AG04450 (cell line): ENCODE results near the gene CNDP2. TPM values are rescaled to one million over a fixed set of nuclear protein-coding genes. Genes with fewer than 3 reads are reported as not detected.

Source experiments
- CTCF ChIA-PET: fragments of 300-600, 350-600 bp; formaldehyde crosslinking; extraction: SDS; loops from one replicate; lab custom pipeline; 2022; ENCODE audit warnings: antibody characterized with exemption, inconsistent platforms; lab: Charles Lee
- POLR2A ChIA-PET: fragments of 350-600 bp; formaldehyde crosslinking; extraction: SDS; loops from one replicate; lab custom pipeline; 2021; ENCODE audit warnings: antibody characterized with exemption, inconsistent platforms; lab: Yijun Ruan, JAX
- DNase-seq: peaks from one replicate; pipeline ENCODE4 v3.0.0-alpha.2; 2011; ENCODE audit warnings: low read depth, low spot score
- H3K27ac ChIP-seq: one replicate; pipeline ENCODE4 v1.5.1; 2012; ENCODE audit warnings: low read depth, low read length, control low read depth
- H3K27me3 ChIP-seq: one replicate; pipeline ENCODE4 v1.6.0; 2012; ENCODE audit warnings: low read length; ENCODE audit not compliant: control insufficient read depth, insufficient read depth
- H3K4me3 ChIP-seq: 2 replicates; pipeline ENCODE4 v1.5.1; 2011; ENCODE audit warnings: mild to moderate bottlenecking, low read depth, low read length, control low read depth
- H3K9me3 ChIP-seq: 2 replicates; pipeline ENCODE4 v1.5.1; 2012; ENCODE audit warnings: low read length; ENCODE audit not compliant: control insufficient read depth, insufficient read depth
- polyA minus RNA-seq: library from RNA; depleted of rRNA, polyadenylated mRNA; stranded (reverse); fragments of >200 nt; gene quantifications from 2 replicates; pipeline ENCODE4 v1.2.3, GENCODE V29; 2011; rRNA and poly(A)+ RNA removed
- polyA plus RNA-seq: library from polyadenylated mRNA; depleted of rRNA; stranded (reverse); fragments of >200 nt; gene quantifications from 2 replicates; pipeline ENCODE4 v1.2.3, GENCODE V29; 2011; rRNA removed
- TF ChIP-seq, protein P1 (sequence below): IDR thresholded peaks from 2 replicates; pipeline ENCODE4 v1.5.1; 2011; ENCODE audit warnings: low read depth, low read length, control low read depth, inconsistent platforms

Gene CNDP2
- 74.1 and 74.2 TPM in 2 replicates for polyA plus RNA-seq
- polyA minus RNA-seq: 68.2 and 85.2 TPM in 2 replicates

DNA sequence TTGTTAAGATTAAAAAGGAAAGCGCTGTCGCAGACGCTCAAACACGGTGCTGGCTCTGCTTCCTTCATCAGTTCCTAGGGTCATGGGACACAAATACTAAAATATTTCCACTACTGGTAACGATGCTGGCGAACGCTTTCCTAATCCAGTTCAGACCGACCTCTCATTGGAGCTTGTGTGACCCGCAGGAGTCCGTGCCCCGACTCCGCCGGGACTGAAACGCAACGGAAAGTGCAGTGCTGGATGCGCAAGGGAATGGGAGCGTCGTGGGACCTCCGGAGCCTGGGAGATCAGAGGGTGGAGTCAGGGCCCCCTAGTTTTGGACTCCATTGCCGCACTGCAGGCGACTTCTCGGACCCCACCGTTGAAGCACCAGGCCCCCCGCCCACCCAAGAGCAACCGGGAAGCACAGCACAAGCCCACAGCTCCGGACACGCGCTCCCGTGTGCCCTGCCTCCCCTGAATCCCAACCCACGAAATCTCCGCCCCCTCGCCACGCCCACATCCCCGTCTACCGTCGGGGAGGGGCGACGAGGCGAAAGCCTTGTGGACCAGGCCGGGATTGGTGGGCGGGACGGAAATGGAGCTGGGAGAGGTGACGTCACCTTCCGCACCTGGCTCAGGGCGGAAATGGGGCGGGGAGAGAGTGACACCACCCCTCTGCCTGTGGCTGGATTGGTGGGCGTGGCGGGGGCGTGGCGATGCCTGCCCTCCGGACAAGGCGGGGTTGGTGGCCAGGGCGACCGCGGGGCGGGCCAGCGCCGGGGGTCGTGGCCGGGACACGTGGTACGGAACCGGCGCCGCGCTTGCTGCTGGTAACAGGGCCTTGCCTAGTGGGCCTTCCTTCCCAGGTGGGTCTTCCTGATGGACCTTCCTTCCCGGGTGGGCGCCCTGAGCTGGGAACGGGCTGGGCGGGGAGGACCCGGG is at the start of gene CNDP2:
Gene CNDP2, plus strand, starts transcription at position 783 of the 927 bp plus-strand sequence. CDS start 3,611 bp downstream, outside the sequence.
- H3K4me3 ChIP-seq: peak within 1 kb of the TSS; percentile 93
- ChIA-PET POLR2A (interaction anchor here (0.6 kb wide), 1 partner anchor 222 kb away, joined by 3 read pairs; no protein-coding TSS in a partner anchor), CTCF (interaction anchor here (1.1 to 3.6 kb wide), 4 partner anchors 19 to 299 kb away, joined by 3 to 13 read pairs (median 4); no protein-coding TSS in a partner anchor)
- TF ChIP-seq, protein P1, sequence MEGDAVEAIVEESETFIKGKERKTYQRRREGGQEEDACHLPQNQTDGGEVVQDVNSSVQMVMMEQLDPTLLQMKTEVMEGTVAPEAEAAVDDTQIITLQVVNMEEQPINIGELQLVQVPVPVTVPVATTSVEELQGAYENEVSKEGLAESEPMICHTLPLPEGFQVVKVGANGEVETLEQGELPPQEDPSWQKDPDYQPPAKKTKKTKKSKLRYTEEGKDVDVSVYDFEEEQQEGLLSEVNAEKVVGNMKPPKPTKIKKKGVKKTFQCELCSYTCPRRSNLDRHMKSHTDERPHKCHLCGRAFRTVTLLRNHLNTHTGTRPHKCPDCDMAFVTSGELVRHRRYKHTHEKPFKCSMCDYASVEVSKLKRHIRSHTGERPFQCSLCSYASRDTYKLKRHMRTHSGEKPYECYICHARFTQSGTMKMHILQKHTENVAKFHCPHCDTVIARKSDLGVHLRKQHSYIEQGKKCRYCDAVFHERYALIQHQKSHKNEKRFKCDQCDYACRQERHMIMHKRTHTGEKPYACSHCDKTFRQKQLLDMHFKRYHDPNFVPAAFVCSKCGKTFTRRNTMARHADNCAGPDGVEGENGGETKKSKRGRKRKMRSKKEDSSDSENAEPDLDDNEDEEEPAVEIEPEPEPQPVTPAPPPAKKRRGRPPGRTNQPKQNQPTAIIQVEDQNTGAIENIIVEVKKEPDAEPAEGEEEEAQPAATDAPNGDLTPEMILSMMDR: no peak
- H3K27me3 ChIP-seq: peaks cover 7% of the 10 kb centered on the region
- peak; percentile 95 for DNase-seq
- H3K27ac ChIP-seq: peak within 1 kb of the TSS; percentile 52
- H3K9me3 ChIP-seq: peaks cover 4% of the 10 kb centered on the region; the same call in 1 of the 2 replicates

DNA sequence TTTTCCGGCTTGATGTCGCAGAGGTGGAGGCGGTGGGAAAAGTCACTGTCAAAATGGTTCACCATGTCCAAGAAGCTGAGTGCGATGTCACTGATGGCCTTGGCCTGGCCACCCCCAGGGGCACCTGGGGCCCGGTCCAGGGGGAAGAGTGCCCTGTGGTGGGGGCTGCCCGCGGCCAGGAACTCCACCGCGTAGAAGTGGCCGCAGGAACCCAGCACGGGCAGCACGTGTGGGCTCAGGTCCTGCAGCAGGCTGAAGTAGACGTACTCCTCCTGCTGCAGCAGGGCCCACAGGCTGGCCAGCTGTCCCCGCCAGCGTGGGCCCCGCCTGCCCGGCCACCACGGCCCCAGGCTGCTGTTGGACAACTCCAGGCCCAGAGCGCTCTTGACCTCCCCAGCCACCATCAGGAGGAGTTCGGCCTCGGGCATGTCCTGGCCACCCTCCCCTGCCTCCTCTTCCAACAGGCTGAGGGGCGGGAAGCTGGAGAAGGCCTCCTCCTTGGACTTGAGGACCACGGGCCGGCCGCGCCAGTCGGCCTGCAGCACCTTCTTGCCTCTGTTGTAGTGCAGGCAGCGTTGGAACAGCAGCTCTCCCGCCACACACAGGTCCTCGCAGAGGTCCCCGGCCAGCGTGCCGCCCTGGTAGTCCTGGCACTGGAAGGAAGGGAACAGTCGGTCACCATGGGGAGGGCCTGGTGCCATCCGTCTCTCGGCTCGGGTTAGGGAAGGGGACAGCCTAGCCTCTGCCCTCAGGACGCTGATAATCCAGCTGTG is 49.3 kb upstream of the CNDP2 start:
- CTCF ChIA-PET: no interaction called here
- Histone ChIP-seq H3K27me3 (peaks cover 9% of the 10 kb centered on the region), H3K9me3 (no peaks in the 10 kb centered on the region; the same call in 1 of the 2 replicates), H3K4me3 (no peak overlapping the region), H3K27ac (no peak overlapping the region)
- POLR2A ChIA-PET: no interaction called here
- TF ChIP-seq, protein P1: no peak
- no peak for DNase-seq

DNA sequence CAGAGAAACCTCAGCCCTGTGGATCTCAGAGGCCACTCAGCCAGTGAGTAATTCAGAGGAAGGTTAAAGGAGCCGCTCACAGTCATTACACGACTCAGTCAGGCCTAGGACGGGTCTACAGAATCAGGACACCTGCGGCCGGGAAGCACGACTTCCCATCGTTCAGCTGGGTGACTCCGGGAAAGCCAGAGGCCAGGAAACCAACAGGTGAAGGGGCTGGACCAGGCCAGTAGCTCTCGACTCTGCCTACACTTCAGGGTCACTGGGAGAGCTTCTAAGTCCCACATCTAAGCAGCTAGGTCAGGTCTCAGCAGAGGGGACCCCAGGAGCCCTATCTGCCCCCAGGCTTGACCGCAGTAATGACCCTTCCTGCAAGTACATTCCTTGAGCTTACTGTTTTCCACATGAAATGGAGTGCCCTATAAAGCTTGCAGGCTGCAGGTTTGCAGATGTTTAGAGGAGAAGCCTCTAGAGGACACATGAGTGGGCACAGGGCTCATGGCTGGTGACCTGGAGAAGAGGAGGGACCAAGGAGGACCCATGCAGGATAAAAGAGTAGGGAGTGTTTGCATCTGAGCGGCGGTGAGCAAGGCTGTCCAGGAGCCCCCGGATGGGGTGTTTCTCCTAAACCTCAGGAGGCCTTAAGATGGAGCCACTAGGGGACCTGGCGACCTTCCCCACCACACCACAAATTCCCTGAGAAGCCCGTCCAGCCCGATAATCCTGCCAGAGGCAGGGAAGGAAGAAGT is 48.6 kb upstream of the CNDP2 start:
- Histone ChIP-seq H3K27ac (no peak overlapping the region), H3K27me3 (peaks cover 9% of the 10 kb centered on the region), H3K9me3 (no peaks in the 10 kb centered on the region; the same call in 1 of the 2 replicates), H3K4me3 (no peak overlapping the region)
- POLR2A ChIA-PET: no interaction called here
- TF ChIP-seq, protein P1: no peak
- CTCF ChIA-PET: no interaction called here
- no peak for DNase-seq

DNA sequence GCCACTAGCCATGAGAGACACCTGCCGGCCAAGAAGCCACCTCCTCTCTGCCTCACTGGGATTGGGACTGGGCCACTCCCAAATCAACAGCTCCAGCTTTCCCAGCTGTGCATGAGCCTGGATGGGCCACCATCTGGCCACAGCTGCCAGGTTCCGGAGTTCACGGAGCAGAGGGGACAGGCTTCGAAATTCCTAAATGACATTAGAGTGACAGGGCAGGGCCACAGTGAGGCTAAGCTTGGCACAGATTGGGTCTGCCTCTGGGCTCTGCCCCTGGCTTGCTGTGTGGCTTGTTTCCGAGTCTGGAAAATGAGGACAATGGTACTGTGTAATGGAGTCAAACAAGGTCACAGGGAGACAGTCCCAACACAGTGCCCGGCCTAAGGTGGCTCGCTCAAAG is 45.5 kb upstream of the CNDP2 start:
- H3K27ac ChIP-seq: no peak overlapping the region
- peaks cover 25% of the 10 kb centered on the region for H3K27me3 ChIP-seq
- CTCF ChIA-PET: no interaction called here
- POLR2A ChIA-PET: no interaction called here
- H3K4me3 ChIP-seq: no peak overlapping the region
- DNase-seq: no peak
- TF ChIP-seq, protein P1: no peak
- no peaks in the 10 kb centered on the region; the same call in 1 of the 2 replicates for H3K9me3 ChIP-seq
